Measurements from ENCODE around the gene REST.
"Not testable (repeated sequence)": the region's sequence is repeated elsewhere in the genome, so short reads cannot be mapped to it uniquely, and the experiment has no call there.

REST gene

DNA sequence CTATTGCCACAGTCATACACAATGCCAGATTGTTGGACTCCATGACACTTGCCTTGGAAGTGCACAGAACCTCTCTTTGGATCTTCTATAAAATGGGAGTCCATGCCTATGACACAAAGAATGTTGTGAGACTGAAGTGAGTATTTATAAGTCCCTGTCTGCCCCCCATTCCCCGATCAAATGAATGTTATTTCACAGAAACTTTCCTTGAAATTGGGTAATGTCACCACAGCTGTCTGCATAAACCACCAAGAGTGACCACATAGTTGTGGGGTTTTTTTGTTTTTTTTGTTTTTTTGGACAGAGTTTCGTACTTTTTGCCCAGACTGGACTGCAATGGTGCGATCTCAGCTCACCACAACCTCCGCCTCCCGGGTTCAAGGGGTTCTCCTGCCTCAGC lies 27.1 kb upstream of the REST start:
- Mint-ChIP-seq H3K27ac (ENCODE audit: low read depth) (no peak overlapping the region), H3K4me1 (no peaks in the 10 kb centered on the region), H3K36me3 (ENCODE audit: insufficient read depth) (no peaks in the 10 kb centered on the region), H3K4me3 (no peak overlapping the region), H3K27me3 (peaks cover 15% of the 10 kb centered on the region), H3K9me3 (no peaks in the 10 kb centered on the region)
- DNase-seq (ENCODE audit: low spot score in 2 of 2): no peak
- ATAC-seq (replicated peaks; ENCODE audit: extremely low read depth, poor library complexity, severe bottlenecking): no peak

DNA sequence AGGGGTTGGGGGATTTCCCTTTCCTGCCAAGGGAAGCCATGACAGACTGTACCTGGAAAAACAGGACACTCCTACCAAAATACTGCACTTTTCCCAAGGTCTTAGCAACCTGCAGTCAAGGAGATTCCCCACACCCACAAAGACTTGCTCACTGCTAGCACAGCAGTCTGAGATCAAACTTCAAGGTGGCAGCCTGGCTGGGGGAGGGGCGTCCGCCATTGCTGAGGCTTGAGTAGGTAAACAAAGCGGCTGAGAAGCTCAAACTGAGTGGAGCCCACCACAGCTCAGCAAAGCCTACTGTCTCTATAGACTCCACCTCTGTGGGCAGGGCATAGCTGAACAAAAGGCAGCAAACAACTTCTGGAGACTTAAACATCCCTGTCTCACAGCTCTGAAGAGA lies 23.2 kb upstream of the REST start:
- H3K27me3 Mint-ChIP-seq: peaks cover 44% of the 10 kb centered on the region
- ATAC-seq (replicated peaks; ENCODE audit: extremely low read depth, poor library complexity, severe bottlenecking): not testable (repeated sequence)

DNA sequence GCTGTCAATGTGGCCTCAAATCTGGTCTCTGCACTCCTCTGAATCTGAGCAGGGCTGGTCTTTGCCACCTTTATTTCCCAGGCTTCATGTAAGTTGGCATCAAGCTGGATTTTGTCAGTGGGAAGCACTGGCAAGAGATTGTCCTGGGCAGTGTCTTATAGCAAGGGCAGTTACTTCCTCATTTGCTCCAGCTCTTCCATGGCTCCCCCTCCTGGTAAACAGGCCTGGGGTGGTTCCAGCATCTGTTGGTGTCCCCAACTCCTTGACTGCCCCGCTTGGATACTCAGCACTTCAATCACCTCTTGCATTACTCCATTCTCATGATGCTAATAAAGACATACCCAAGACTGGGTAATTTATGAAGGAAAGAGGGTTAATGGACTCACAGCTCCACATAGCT lies 15.0 kb upstream of the REST start:
- no peaks in the 10 kb centered on the region for H3K36me3 Mint-ChIP-seq (ENCODE audit: insufficient read depth)
- ATAC-seq (replicated peaks; ENCODE audit: extremely low read depth, poor library complexity, severe bottlenecking): no peak
- no peak for DNase-seq (ENCODE audit: low spot score in 2 of 2)
- no peak overlapping the region for H3K27ac Mint-ChIP-seq (ENCODE audit: low read depth)
- H3K27me3 Mint-ChIP-seq: peaks cover 8% of the 10 kb centered on the region
- H3K4me3 Mint-ChIP-seq: no peak overlapping the region
- no peaks in the 10 kb centered on the region for H3K9me3 Mint-ChIP-seq
- no peaks in the 10 kb centered on the region for H3K4me1 Mint-ChIP-seq

More for the DNA sequence above, 23.2 kb upstream of the REST start:
- not testable (repeated sequence) for H3K4me3 Mint-ChIP-seq; H3K27ac Mint-ChIP-seq (ENCODE audit: low read depth); DNase-seq (ENCODE audit: low spot score in 2 of 2); H3K4me1 Mint-ChIP-seq; H3K36me3 Mint-ChIP-seq (ENCODE audit: insufficient read depth); H3K9me3 Mint-ChIP-seq

DNA sequence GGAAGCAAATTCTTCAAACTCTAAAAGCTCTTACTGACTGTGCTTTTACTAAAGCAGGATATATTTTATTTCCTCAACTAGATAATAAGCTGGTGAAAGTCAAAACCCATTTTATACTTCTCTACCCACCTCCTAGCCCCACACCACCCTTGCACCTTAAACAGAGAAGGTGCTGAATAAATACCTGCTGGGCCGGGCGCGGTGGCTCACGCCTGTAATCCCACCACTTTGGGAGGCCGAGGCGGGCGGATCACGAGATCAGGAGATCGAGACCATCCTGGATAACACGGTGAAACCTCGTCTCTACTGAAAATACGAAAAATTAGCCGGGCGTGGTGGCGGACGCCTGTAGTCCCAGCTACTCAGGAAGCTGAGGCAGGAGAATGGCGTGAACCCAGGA lies 9.9 kb upstream of the REST start:
- not testable (repeated sequence) for H3K4me1 Mint-ChIP-seq; H3K27ac Mint-ChIP-seq (ENCODE audit: low read depth); ATAC-seq (replicated peaks; ENCODE audit: extremely low read depth, poor library complexity, severe bottlenecking); H3K9me3 Mint-ChIP-seq; H3K4me3 Mint-ChIP-seq; DNase-seq (ENCODE audit: low spot score in 2 of 2); H3K27me3 Mint-ChIP-seq; H3K36me3 Mint-ChIP-seq (ENCODE audit: insufficient read depth)

DNA sequence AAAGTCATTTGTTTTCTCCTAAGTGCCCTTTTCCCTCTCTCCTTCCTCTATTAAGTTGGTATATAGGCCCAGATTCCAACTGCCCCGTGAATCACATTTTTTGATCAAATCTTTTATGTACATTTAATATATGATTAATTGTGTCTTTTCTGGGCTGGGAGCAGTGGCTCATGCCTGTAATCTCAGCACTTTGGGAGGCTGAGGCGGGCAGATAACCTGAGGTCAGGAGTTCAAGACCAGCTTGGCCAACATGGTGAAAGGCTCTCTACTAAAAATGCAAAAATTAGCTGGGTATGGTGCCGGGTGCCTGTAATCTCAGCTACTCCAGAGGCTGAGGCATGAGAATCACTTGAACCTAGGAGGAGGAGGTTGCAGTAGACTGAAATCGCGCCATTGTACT lies 7.5 kb upstream of the REST start:
- H3K36me3 Mint-ChIP-seq (ENCODE audit: insufficient read depth); H3K27me3 Mint-ChIP-seq; H3K4me3 Mint-ChIP-seq; DNase-seq (ENCODE audit: low spot score in 2 of 2); H3K4me1 Mint-ChIP-seq; H3K27ac Mint-ChIP-seq (ENCODE audit: low read depth); ATAC-seq (replicated peaks; ENCODE audit: extremely low read depth, poor library complexity, severe bottlenecking); H3K9me3 Mint-ChIP-seq: not testable (repeated sequence)

DNA sequence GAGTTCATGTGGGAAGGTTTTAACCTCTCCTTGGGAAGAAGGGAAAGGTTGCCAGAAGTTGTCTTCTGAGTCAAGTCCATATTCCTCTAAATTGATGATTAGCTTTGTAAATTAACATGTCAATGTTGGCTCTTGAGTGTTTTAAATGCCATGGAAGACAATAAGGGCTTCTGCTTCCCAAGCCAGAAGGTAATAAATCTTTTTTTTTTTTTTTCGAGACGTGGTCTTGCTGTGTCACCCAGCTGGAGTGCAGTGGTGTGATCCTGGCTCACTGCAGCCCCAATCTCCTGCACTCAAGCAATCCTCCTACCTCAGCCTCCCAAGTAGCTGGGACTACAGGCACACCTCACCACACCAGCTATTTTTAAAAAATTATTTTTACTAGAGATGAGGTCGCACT lies 5.0 kb upstream of the REST start:
- ATAC-seq (replicated peaks; ENCODE audit: extremely low read depth, poor library complexity, severe bottlenecking): no peak
- Mint-ChIP-seq H3K4me3 (no peak overlapping the region), H3K36me3 (ENCODE audit: insufficient read depth) (peaks cover 4% of the 10 kb centered on the region), H3K27ac (ENCODE audit: low read depth) (no peak overlapping the region), H3K4me1 (peaks cover 10% of the 10 kb centered on the region), H3K27me3 (no peaks in the 10 kb centered on the region), H3K9me3 (no peaks in the 10 kb centered on the region)
- no peak for DNase-seq (ENCODE audit: low spot score in 2 of 2)

DNA sequence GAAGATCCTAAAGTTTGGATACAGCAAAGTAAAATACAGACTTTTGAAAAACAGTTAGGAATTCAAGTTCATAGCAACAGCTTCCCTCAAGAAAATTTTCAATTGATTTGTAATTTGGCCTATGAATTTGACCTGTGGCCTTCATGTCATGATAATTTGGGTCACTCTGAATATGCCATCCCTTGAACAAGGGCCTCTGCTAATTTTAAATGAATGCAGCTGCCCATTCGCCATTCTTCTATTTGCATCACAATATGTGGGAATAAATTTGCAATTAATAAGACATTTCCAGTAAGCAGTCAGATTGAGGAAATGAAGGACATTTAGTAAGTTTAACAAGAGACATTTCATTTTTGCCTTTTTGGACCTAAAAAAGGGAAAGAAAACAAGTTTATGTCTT lies 1.9 kb upstream of the REST start:
- Mint-ChIP-seq H3K4me3 (no peak overlapping the region), H3K9me3 (no peaks in the 10 kb centered on the region), H3K4me1 (peaks cover 28% of the 10 kb centered on the region), H3K36me3 (ENCODE audit: insufficient read depth) (peaks cover 11% of the 10 kb centered on the region), H3K27me3 (no peaks in the 10 kb centered on the region), H3K27ac (ENCODE audit: low read depth) (no peak overlapping the region)
- DNase-seq (ENCODE audit: low spot score in 2 of 2) (no peak), ATAC-seq (replicated peaks; ENCODE audit: extremely low read depth, poor library complexity, severe bottlenecking) (no peak)

DNA sequence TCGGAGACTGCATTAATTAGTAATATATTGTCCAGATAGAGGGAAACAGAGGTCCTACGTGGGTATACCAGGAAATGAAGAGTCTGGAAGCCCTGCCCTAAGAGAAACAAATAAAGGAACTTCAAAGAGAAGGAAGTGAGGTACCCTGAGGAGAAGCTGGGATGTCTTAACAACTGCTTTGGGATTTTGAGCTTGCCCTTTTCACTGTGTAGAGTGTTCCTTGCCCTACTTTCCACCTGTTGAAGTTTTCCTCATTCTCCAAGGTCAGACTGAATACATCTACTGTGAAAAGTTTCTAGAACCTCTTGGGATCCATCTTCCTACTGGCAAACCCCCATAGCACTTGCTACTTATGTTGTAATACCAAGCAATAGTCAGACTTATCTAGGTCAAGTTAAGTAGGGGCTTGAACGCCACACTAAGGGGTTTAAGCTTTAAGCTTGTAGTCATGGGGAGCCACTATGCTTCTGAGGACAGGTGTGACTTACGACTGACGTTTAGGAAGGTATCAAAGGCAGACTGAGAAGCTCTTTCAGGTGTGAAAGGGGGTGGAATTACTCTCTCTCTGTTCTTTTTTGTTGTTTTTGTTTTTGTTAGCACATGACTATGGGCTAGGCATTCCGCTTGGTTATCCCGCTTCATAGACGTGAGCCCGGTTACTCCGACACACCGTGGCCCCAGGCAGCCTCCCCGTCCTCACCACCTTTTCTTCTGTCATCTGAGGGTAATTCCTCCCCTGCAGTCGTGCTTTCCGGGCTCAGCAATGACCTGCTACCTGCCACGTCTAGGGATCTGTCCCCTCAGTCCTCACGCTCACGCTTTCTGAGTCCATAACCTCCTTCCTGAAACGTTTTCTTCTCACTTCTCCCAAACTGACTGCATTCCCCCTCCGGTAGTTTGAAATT lies 959 bp upstream of the REST start:
- Mint-ChIP-seq H3K27ac (ENCODE audit: low read depth) (peak overlapping the region; percentile 84), H3K27me3 (no peaks in the 10 kb centered on the region), H3K4me1 (peaks cover 37% of the 10 kb centered on the region), H3K4me3 (peak overlapping the region; percentile 90), H3K9me3 (no peaks in the 10 kb centered on the region), H3K36me3 (ENCODE audit: insufficient read depth) (peaks cover 15% of the 10 kb centered on the region)
- DNase-seq (ENCODE audit: low spot score in 2 of 2) (no peak), ATAC-seq (replicated peaks; ENCODE audit: extremely low read depth, poor library complexity, severe bottlenecking) (no peak)

DNA sequence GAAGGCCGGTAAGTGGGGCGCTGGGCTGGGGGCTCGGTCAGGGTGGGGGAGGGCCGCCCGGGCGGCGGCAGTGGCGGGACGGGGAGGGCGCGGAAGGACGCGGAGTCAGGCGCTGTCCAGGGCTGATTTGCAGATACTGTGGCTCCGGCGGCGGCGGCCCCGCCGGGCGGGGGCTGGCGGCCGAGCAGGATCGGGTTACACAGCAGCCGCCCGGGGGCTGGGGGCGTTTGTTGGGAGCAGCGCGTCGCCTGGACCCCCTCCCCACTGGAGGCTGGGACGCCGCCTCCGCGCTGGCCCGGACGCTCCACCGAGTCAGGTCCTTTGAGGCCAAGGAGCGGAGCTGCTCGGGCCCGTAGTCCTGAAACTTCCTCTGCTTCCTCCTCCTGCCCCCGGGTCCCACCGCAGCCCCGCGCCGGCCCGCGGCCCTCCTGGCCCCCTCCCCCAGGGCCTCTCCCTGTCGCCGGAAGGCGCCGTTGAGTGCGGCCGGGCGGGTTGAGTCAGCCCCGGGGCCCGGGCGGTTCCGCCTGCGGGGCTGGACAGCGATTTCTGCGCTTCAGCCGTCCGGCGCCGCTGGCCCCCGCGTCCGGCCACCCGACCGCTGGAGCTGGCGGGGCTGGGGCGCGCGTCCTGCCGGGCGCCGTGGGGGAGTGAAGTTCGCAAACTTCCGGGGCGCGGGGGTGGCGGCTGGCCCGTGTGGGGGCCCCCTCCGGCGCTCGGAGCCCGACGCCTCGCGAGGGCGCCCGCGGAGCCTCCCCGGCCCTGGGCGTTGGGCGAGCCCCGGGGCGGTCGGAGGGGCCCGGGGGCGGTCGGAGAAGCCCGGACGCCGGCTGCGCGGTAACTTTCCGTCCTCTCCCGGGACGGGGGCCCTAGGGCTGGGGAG lies 746 bp downstream of the REST start:
- Mint-ChIP-seq H3K36me3 (ENCODE audit: insufficient read depth) (peaks cover 15% of the 10 kb centered on the region), H3K27me3 (no peaks in the 10 kb centered on the region), H3K4me3 (peak overlapping the region; percentile 90), H3K4me1 (peaks cover 38% of the 10 kb centered on the region), H3K27ac (ENCODE audit: low read depth) (peak overlapping the region; percentile 92), H3K9me3 (no peaks in the 10 kb centered on the region)
- peak; percentile 43 to 45 for DNase-seq (ENCODE audit: low spot score in 2 of 2)
- ATAC-seq (replicated peaks; ENCODE audit: extremely low read depth, poor library complexity, severe bottlenecking): peak; percentile 55

DNA sequence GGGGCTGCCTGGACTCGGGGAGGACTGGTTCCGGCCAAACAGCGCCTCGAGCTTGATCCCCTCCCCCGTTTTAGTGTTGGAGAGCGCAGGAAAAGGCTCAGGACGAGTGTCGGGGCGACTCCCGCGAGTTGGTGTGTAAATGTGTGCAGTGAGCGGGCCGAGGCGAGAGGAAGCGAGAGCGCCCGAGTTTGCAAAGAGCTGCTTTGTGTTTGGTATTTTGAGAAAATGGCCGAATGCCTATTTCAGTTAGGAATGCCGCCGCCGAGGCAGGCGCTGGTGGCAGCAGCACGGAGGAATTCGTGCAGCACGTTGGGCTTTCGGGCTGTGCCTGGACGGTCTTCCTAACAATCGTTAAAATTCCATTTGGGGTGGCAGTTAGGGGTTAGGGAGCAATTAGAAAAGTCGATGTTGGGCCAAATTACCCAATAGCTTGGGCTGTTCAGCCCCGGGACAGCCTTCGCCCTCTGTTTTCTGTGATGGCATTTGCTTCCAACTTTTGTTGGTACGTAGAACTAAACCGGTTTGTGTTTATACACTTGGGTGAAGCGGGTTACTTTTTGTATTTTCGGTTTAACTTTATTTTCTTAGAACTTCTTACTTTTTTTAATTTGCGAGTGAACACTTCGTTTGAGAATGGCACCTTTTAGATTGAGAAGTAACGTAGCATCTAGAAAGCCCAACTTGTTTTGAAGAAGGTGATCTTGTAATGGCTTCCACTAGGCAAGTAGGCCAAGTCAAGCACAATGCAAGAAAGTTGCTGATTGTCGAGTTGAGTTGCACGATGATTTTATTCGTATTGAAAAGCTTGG lies 1.6 kb downstream of the REST start:
- H3K27ac Mint-ChIP-seq (ENCODE audit: low read depth): peak overlapping the region; percentile 92
- H3K9me3 Mint-ChIP-seq: no peaks in the 10 kb centered on the region
- ATAC-seq (replicated peaks; ENCODE audit: extremely low read depth, poor library complexity, severe bottlenecking) (peak; percentile 13), DNase-seq (ENCODE audit: low spot score in 2 of 2) (peak; percentile 30 to 41)
- H3K4me1 Mint-ChIP-seq: peaks cover 38% of the 10 kb centered on the region
- H3K4me3 Mint-ChIP-seq: peak overlapping the region; percentile 90
- no peaks in the 10 kb centered on the region for H3K27me3 Mint-ChIP-seq
- H3K36me3 Mint-ChIP-seq (ENCODE audit: insufficient read depth): peaks cover 16% of the 10 kb centered on the region

DNA sequence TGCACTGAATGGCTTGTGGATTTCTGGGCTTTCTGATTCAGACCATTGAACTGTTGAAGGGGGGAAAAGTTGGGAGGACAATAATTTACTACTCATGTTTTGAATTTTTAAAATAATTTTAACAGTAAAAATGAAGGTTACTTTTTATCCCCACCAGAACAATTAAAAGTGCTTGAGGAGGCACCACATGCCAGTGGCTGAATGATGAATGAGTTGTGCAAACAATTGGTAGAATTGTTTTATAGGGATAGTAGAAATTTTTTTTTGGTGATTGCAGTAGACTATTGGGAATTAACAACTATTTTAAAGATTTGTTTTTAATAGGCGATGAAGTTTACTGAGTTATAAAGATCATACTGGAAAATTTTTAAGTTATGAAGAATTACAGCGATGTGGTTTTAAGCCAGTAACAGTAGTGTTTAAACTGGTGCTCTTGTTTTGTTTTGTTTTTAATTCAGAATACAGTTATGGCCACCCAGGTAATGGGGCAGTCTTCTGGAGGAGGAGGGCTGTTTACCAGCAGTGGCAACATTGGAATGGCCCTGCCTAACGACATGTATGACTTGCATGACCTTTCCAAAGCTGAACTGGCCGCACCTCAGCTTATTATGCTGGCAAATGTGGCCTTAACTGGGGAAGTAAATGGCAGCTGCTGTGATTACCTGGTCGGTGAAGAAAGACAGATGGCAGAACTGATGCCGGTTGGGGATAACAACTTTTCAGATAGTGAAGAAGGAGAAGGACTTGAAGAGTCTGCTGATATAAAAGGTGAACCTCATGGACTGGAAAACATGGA lies 2.7 kb downstream of the REST start:
- DNase-seq (ENCODE audit: low spot score in 2 of 2): no peak
- no peak for ATAC-seq (replicated peaks; ENCODE audit: extremely low read depth, poor library complexity, severe bottlenecking)
- H3K9me3 Mint-ChIP-seq: no peaks in the 10 kb centered on the region
- peak overlapping the region; percentile 92 for H3K27ac Mint-ChIP-seq (ENCODE audit: low read depth)
- H3K4me1 Mint-ChIP-seq: peaks cover 39% of the 10 kb centered on the region
- H3K4me3 Mint-ChIP-seq: peak overlapping the region; percentile 90
- H3K36me3 Mint-ChIP-seq (ENCODE audit: insufficient read depth): peaks cover 21% of the 10 kb centered on the region
- H3K27me3 Mint-ChIP-seq: no peaks in the 10 kb centered on the region

DNA sequence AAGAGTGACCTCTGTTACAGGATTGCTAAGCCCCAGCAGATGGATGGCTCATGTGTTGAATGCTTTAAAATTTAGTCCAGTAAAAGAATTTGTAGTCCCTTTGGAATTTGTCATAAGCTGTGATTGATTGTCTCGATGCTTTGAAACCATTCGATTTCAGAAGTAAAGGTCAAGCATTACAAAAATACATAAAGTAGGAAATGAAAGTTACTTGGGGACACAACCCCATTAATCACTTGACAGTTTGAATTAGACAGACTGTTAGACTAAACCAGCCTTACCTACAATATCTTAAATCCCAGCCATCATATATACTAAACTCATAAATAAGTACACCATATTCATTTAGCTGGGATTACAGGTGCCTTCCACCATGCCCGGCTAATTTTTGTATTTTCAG lies 6.6 kb downstream of the REST start:
- no peak overlapping the region for H3K4me3 Mint-ChIP-seq
- peaks cover 29% of the 10 kb centered on the region for H3K36me3 Mint-ChIP-seq (ENCODE audit: insufficient read depth)
- no peaks in the 10 kb centered on the region for H3K9me3 Mint-ChIP-seq
- peaks cover 42% of the 10 kb centered on the region for H3K4me1 Mint-ChIP-seq
- ATAC-seq (replicated peaks; ENCODE audit: extremely low read depth, poor library complexity, severe bottlenecking) (no peak), DNase-seq (ENCODE audit: low spot score in 2 of 2) (no peak)
- no peak overlapping the region for H3K27ac Mint-ChIP-seq (ENCODE audit: low read depth)
- H3K27me3 Mint-ChIP-seq: no peaks in the 10 kb centered on the region

Measured in central memory CD8-positive, alpha-beta T cell (primary cell).